SKM-1 treated with dmso at 0.1 percent for 144 hours (cell line): Measurements from ENCODE around the gene NAV2.
A peak's percentile ranks its signal among the peaks of the same experiment; 100 is the strongest.
"Not testable (repeated sequence)": the region's sequence is repeated elsewhere in the genome, so short reads cannot be mapped to it uniquely, and the experiment has no call there.

Experiments used
- DNase-seq: peaks from one replicate; lab custom pipeline; 2025; ENCODE audit not compliant: unreplicated experiment; lab: John Stamatoyannopoulos, UW

NAV2 gene

GRCh38 chr11:20127671-20128527 is 415.3 kb downstream of the NAV2 start:
- peak; percentile 40 for DNase-seq

GRCh38 chr11:20128528-20128825 is 415.8 kb downstream of the NAV2 start:
- not testable (repeated sequence) for DNase-seq

- DNase-seq, result no peak
Measured at GRCh38 chr11:20129665-20130064, 417.0 kb downstream of the NAV2 start.

GRCh38 chr11:20131788-20132666 is 419.4 kb downstream of the NAV2 start:
- peak; percentile 53 for DNase-seq

GRCh38 chr11:20132667-20133039 is 420.0 kb downstream of the NAV2 start:
- DNase-seq, result no peak

GRCh38 chr11:20134991-20135736 is 422.5 kb downstream of the NAV2 start:
- DNase-seq, result no peak

- DNase-seq, result no peak
Measured at GRCh38 chr11:20137637-20138036, 425.0 kb downstream of the NAV2 start.

GRCh38 chr11:20138707-20139106 is 426.1 kb downstream of the NAV2 start:
- DNase-seq, result no peak

- DNase-seq, result no peak
Measured at GRCh38 chr11:20154381-20154780, 441.7 kb downstream of the NAV2 start.

- DNase-seq, result no peak
Measured at GRCh38 chr11:20155683-20156279, 443.1 kb downstream of the NAV2 start.

GRCh38 chr11:20156280-20156875 is 443.7 kb downstream of the NAV2 start:
- no peak for DNase-seq

- no peak for DNase-seq
Measured at GRCh38 chr11:20156876-20157613, 444.4 kb downstream of the NAV2 start.

- DNase-seq, result no peak
Measured at GRCh38 chr11:20157728-20158127, 445.1 kb downstream of the NAV2 start.

- DNase-seq, result no peak
Measured at GRCh38 chr11:20158597-20159257, 446.1 kb downstream of the NAV2 start.

- no peak for DNase-seq
Measured at GRCh38 chr11:20159466-20160381, 447.1 kb downstream of the NAV2 start.

GRCh38 chr11:20160425-20161229 is 448.0 kb downstream of the NAV2 start, which contains the start of gene DBX1:
Gene DBX1, minus strand, starts transcription at chr11:20160475. Its CDS starts 151 bp downstream, at chr11:20160324.
- DNase-seq, result no peak

GRCh38 chr11:20161230-20161918 is 448.7 kb downstream of the NAV2 start:
- no peak for DNase-seq
